ENCODE measurements around the gene MACROH2A1.

Gene MACROH2A1

GRCh38 chr5:135435467-135436330 is 36.7 kb upstream of the MACROH2A1 start:
- DNase-seq, result no peak

- no peak for DNase-seq
These were observed 35.8 kb upstream of the MACROH2A1 start for GRCh38 chr5:135434591-135435466.

- no peak for DNase-seq
These were observed 34.8 kb upstream of the MACROH2A1 start for GRCh38 chr5:135433681-135434426.

GRCh38 chr5:135432113-135432512 is 33.1 kb upstream of the MACROH2A1 start:
- no peak for DNase-seq

- DNase-seq, result no peak
These were observed 31.1 kb upstream of the MACROH2A1 start for GRCh38 chr5:135430135-135430437.

- no peak for DNase-seq
These were observed 30.5 kb upstream of the MACROH2A1 start for GRCh38 chr5:135429301-135430134.

GRCh38 chr5:135428586-135428985 is 29.6 kb upstream of the MACROH2A1 start:
- DNase-seq, result no peak

- DNase-seq, result peak; percentile 53
These were observed 27.4 kb upstream of the MACROH2A1 start for GRCh38 chr5:135426102-135427082.

GRCh38 chr5:135425641-135426040 is 26.6 kb upstream of the MACROH2A1 start:
- DNase-seq, result no peak

GRCh38 chr5:135423846-135424168 is 24.8 kb upstream of the MACROH2A1 start:
- DNase-seq, result no peak

- peak; percentile 78 for DNase-seq
These were observed 24.3 kb upstream of the MACROH2A1 start for GRCh38 chr5:135423146-135423845.

GRCh38 chr5:135422419-135422818 is 23.4 kb upstream of the MACROH2A1 start:
- DNase-seq, result no peak

- DNase-seq, result no peak
These were observed 18.1 kb upstream of the MACROH2A1 start for GRCh38 chr5:135417083-135417482.

GRCh38 chr5:135405082-135405481 is 6.1 kb upstream of the MACROH2A1 start:
- no peak for DNase-seq

- no peak for DNase-seq
These were observed 3.0 kb upstream of the MACROH2A1 start for GRCh38 chr5:135402031-135402430.

GRCh38 chr5:135400866-135401265 is 1.8 kb upstream of the MACROH2A1 start:
- no peak for DNase-seq

GRCh38 chr5:135399794-135400542 is 937 bp upstream of the MACROH2A1 start:
- no peak for DNase-seq

GRCh38 chr5:135398160-135398854 is 724 bp downstream of the MACROH2A1 start:
- DNase-seq, result no peak

GRCh38 chr5:135397084-135397483 is 1.9 kb downstream of the MACROH2A1 start:
- DNase-seq, result no peak
